Stimulated activated CD8-positive, alpha-beta memory T cell treated with anti-CD3 and anti-CD28 coated beads, Interleukin-4, amount 100 ng/mL, for 48 hours (primary cell): ENCODE data around the gene MARCHF3.
"Not testable (repeated sequence)": the region's sequence is repeated elsewhere in the genome, so short reads cannot be mapped to it uniquely, and the experiment has no call there.

Experiments
- DNase-seq: peaks from one replicate; pipeline ENCODE4 v3.0.0-alpha.2; 2020

The MARCHF3 gene

DNA sequence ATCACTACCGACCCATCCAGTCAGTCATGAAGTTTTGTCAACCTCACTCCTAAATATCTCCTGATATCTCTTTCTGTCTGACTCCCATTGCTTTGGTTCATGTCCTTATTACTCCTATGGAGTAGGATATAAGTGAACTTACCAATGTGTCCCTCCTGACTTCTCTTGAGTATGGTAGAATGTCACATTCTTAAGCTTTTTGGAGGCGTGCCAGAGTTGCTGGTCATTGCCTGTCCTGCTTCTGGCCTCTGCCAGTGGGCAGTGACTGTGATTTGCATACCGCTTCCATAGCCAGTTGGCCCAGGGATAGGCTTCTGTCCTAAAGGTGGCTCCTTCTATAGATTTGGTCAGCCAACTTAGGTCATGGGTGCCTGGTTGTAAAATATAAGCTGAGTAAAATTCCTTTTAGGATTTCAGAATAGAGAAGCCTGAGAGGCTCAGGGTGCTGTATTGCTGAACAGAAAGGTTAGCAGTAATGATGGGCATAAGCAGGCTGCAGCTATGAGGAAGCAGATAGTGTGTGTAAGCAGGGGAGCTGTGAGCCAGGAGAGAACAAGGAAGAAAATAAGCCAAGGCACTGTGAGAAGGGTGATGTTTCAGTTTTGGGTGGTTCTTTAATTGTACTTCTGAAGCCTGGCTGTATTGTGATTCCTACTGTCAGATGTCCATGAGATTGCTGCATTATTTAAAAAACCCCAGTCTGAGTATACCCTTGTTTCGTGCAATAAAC lies 16.1 kb upstream of the MARCHF3 start:
- DNase-seq = no peak

DNA sequence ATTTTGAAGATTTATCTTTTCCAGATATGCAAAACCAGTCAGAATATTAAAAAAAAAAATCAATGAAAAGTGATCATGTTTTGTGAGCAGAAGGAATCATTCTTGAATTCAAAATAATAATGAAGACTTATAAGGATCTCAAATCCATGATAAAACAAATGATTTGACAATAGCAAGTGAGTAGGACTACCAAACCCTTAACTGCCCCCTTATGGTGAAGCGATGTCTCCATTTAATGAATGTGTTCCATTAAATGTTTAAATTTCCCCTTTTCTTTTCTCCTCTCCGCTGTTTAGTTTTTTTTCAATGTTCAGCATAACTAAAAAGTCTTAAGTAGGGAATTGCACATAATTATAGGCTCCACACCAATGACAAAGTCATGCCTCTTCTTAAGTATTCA lies 12.2 kb upstream of the MARCHF3 start:
- DNase-seq = no peak

DNA sequence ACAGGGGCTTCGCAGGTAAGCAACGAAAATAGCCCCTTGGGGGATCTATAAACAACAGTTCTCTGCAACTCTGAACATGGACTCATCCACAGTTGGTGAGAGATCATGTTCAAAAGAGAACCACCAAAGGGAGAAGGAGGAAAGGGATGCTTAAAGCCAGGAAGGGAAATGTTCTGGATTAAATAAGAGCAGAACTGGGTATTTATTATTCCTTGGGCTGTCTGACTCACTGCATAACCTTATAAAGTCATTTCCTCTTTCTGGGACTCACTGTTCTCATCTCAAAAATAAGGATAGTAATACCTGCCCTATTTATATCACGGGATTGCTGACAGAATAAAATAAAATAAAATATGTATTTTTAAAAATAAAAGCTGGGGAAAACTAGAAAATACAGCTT lies 11.2 kb upstream of the MARCHF3 start:
- no peak for DNase-seq

DNA sequence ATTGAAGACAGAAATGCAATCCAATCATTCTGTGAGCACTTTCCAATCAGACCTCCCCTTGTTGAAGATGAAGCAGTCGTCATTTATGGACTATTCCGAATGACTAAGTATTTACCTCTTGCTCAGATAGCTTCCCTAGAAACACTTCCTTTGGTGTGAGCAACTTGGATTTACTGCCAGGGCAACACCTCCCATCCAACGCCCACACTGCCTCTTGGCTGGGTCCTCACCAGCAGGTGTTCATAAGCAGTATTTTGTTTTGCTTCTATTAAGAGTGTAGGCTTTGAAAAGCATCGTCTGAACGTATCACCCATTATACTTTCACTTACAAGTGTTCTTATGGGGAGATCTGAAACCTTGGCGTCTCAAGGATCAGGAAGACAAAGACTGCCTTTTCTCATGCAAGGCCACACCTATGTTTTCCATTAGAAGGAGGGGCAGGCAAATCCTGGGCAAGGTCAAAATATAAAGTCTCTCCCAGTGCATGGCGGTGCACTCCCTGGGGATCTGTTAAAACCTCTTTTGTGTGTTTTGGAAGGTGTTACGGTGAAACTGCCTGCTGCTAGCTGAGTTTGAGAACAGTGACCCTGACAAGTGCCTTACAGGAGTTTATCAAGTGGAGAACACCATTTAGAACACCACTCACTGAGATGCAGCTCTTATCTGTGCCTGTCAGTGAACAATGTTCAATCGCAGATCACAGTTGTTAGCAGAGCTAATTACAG lies 10.6 kb upstream of the MARCHF3 start:
- no peak for DNase-seq

DNA sequence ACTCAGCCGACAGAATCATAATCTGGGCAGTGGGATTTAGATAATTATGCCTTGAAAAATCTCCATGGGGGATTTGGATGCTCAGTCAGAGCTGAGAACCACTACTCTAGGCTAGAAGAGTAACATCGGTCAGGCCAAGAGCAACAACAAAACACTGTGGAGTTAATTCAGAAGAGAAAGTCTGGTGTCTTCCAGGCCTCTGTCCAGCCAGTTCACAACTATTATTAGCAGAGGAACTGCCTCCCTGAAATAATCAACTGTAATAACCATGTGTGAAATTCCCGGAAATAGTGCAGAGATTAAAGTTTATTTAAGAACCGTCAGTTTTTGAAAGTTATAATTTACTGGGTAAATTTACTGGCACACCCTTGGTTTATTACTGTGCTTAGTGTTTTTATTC lies 8.2 kb upstream of the MARCHF3 start:
- DNase-seq = no peak

DNA sequence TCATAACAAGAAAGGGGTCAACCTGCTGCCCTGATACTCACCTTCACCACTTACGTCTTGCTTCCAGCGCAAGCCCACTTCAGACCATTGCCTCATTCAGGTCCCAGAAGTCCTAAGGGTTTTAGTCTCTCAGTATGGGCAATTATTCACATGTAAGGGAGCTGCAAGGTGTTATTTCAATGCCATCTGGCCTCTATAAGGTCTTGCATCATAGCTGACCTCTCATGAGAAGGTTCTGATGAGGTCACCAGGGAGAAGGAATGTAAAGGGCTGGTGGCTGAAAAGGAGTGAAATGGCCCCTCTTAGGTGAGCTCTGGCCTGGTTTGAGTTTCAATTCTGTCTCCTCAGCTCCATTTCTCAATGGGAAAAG lies 1.5 kb upstream of the MARCHF3 start:
- no peak for DNase-seq

DNA sequence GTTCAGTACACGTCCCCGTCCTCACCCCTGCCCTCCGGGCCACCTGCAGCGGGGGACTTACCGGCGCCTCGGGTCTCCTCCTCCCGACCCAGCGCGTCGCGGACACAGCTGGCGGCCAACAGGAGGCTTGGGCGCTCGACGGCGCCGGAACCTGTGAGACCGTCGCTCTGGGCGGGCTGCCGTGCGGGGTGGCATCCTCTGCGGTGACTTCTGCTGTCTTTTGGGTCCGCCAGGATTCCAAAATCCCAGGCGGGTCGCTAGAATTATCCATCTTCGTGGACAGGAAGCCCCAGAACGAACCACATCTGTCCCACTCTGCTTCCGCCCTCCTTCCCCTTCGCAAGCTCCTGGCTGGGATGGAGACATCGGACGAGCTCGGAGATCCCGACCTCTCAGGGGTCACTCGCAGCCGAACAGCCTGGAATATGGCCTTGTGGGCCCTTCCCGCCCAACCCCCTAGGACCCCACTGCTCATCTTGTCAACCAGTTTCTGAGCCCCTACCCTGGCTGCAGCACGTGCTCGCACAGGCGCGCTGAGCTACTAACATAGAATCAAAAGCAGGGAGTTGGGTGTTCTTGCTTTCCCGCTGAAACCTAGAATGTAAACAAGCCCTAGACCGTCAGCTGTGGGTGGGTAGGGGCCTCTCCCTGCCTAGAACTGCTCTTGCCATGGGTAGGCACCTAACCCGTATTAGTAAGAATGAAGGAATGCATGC lies 947 bp upstream of the MARCHF3 start:
- peak; percentile 25 for DNase-seq

DNA sequence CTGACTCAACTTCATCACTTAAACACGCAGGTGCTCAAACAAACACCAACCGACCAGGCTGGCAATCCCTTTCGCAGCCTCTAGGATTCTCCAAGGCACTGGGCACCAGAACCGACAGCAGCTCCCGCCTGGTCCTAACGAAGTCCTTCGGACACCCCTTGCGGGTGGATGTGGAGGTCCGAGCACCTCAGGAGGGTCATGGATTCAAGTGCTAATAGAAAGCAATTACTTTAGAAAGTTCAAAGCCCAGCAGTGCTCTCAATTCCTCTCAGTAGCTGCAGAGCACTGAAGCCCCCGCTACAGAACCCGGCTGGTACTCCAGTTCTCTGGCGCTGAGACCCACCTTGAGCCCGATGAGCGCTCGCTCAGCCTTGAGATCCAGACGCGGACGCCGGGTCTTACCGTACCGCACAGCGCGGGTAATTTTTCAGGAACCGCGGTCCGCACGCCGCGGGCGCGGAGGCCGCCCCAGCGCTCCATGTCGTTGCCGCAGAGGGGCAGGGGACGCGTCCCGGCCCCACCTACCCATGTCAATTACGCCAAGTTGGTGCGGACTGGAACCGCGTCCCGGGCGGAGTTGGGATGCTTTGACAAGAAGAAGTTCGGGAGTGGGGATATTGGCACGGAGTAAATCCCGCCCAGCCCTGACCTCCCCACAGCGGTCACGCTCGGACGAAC lies 638 bp downstream of the MARCHF3 start:
- DNase-seq = peak; percentile 64

DNA sequence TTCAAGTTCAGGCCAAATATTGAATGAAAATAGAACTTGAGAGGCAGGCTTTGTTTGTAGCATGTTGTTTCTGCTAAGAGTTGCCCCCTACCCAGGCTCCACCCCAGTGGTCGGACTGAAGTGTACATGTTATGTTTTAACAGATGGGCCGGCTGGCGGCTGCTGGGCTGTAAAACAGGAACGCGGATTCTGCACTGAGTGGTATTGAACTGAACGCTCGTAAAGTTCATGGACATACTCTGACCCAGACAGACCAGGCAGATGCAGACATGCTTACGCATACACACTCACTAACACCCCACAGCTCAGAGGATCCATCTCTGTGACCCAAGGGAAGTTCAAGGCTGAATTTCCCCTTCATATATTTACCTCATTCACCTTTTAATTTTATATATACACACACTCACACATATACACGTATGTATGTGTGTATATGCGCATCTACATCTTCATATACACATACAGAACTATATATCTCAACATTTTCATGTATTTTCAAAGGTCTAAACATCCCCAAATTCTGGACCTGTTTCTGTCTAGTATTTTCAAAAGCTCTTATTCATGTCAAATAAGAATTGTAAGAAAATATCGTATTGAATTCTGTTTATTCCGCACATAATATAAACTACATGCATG lies 1.4 kb downstream of the MARCHF3 start:
- DNase-seq = no peak

DNA sequence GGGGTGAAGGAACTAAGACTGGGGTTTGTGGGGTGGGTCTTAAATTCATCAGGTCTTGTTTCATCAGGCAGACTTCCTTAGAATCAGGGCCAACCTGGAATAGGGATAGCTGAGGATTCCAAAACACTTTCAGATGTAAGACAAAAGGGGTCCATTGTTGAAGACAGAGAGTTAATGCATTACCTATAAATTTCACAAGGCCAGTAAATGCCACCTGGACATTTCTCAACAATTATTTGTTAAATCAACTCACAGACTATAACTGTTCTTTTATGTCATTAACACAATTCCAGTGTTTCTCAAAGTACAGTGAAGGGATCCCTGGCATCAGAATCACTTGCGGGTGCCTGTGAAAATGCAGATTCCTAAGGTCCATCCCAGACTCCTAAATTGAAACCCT lies 2.8 kb downstream of the MARCHF3 start:
- DNase-seq = no peak

DNA sequence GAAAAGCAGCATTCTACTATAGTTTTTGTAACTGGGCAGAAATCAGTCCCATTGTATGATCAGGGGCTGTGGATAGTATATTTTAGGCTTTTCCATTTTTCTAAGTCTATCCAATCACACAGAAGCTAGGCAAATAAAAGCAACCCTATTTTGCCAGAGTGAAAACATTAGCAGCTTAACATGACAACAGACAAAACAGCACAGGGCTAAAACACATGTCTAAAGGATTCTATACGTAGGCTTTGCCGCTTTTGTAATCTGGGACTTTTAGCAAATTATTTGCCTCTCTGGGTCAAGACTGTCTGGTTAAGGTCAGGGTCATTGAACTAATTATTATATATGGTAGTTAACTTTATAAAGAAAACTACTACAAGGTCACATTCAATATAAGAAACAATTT lies 4.2 kb downstream of the MARCHF3 start:
- DNase-seq = no peak

DNA sequence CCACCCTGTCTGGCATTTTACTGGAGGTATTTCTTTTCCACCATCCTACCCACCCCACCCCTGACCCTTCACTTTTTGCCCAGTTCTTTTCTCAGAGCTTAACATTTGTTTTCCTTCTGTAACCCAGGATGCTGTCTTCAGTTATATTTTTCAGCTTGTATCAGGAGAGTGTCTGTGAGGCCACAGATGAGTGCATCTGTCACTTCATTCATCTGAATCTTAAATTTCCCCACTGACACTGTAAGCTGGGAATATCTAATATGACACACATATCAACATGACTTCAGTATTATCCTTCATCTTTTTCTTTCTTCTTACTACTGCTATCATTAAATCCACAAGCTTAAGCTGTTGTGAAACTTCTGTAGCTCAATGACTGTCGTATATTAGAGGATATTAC lies 4.9 kb downstream of the MARCHF3 start:
- DNase-seq = no peak

DNA sequence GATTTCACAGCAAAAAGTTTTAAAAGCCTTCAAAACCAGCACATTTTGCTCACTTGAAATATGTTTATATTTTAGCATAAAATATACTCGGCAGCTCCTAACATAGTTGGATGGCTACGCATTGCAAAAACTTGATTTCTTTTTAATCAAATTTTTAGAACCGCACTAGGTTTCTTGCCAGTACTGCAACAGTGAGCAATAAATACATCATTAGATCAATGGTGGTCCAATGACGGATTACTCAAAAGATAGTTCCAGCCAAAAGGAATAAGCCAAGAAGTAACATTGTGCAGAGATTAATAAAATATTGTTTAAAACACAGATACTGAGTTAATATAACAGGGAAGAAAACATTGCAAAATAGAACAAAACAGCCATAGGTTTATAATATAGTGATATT lies 5.5 kb downstream of the MARCHF3 start:
- no peak for DNase-seq

DNA sequence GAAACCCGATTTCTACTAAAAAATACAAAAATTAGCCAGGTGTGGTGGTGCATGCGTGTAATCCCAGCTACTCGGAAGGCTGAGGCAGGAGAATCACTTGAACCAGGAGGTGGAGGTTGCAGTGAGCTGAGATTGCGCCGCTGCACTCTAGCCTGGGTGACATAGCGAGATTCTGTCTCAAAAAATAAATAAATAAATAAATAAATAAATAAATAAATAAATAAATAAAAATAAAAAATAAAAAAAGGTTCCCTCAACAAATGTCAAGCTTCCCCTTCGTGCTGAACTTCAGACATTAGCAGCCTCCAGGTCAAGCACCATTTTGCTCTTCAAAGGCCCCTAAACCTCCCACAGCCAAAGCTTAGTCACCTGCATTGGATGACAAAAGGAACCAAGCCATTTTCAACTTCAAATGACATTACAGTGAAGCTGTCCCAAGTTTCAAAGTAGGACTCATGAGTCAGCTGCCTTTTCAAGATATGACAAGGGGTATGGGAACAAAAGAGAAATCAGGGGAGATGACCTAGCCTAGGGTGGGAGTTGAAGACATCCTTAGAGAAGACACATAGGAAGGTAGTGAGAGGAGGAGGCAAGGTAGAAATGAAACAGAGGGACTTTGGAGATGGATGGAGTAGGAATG lies 6.7 kb downstream of the MARCHF3 start:
- DNase-seq = not testable (repeated sequence)

DNA sequence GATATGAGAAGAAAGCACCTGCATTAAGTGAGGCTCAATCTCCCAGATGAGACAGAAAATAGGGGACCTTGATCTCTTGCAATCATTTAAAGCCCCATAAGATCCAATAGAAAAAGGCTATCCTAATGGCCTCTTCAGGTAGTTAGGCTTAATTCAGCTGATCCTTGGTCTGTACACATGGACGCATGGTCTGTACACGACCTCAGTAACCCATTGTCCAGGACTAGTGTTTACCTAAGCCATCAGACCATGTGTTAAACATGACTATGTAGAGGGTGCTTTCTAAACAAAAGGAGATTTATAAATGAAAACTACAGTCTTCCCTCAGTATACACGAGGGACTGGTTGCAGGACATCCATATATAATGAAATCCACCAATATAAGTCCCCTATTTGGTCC lies 7.5 kb downstream of the MARCHF3 start:
- no peak for DNase-seq

DNA sequence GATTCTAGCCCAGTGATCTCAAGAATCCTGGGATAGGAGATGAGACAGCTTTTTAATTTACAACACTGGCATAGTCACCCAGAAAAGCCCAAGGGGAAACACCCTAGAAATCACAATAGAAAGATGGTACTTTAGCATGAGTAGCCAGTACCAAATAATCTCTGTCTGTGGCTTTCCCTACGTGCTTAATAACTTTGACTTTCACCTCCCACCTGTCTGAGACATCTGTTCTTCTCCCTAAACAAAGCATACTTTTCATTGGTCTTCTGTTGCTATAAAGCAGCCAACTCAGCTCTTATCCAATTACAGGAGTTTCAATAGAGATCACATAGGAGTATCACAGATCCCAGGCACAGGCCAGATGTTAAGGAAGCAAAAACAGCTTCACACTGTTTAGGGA lies 10.4 kb downstream of the MARCHF3 start:
- no peak for DNase-seq

DNA sequence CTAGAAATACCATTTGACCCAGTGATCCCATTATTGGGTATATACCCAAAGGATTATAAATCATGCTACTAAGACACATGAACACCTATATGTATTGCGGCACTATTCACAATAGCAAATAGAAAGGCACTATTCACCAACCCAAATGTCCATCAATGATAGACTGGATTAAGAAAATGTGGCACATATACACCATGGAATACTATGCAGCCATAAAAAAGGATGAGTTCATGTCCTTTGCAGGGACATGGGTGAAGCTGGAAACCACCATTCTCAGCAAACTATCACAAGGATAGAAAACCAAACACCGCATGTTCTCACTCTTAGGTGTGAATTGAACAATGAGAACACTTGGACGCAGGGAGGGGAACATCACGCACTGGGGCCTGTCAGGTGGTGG lies 13.6 kb downstream of the MARCHF3 start:
- not testable (repeated sequence) for DNase-seq

DNA sequence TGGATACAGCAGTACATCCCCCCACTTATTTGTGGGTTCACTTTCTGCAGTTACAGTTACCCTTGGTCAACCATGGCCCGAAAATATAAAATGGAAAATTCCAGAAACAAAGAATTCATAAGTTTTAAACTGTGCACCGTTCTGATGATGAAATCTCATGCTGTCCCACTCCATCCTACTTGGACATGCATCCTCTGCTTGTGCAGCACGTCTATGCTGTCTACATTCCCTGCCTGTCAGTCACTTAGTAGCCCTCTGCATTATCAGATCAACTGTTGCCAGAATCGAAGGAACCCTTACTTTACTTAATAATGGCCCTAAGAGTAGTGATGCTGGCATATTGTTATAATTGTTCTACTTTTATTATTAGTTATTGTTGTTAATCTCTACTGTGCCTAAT lies 14.6 kb downstream of the MARCHF3 start:
- DNase-seq = no peak

DNA sequence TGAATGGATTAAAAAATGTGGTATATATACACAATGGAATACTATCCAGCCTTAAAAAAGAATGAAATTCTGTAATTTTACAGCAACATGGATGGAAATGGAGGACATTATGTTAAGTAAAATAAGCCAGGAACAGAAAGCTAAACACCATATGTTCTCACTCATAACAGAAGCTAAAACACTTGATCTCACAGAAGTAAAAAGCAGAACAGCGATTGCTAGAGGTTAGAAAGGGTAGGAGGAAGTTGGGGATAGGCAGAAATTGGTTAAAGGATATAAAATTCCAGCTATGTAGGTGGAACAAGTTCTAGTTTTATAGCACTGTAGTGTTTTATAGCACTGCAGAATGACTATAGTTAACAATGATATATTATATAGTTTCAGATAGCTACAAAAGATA lies 15.8 kb downstream of the MARCHF3 start:
- no peak for DNase-seq

DNA sequence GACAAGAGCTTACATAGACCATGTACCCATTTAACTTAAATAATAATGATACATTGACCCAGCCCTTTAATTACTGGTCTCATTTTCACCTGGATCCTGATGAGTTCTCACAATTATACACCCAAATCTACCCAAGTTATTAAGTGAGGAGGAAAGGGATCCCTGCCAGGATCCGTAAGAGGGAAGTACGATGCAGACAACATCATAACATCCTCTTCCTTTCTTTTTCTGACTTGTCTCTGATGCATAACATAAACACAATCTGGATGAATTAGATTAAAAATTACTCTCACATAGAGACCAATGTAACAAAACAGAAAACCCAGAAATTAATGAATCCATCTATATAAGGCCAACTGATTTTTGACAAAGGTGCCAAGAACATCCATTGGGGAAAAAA lies 17.0 kb downstream of the MARCHF3 start:
- no peak for DNase-seq

DNA sequence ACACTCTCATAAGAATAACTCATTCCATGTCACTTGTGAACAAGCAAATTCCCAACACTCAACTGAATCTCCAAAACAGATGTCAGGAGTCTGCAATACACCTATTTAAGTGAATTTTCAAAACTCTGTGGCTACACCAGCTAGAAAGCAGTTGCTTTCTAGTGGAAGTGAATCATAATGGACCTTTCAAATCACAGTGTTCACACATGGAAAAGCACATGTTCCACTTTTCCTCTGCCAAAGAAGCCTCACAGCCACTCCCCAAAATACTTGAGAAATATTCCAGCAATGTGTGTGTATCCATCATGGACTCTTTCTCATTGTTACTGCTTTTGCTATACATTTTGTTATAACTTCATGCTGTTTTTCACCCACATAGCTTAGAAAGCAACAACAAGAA lies 17.4 kb downstream of the MARCHF3 start:
- DNase-seq = no peak

DNA sequence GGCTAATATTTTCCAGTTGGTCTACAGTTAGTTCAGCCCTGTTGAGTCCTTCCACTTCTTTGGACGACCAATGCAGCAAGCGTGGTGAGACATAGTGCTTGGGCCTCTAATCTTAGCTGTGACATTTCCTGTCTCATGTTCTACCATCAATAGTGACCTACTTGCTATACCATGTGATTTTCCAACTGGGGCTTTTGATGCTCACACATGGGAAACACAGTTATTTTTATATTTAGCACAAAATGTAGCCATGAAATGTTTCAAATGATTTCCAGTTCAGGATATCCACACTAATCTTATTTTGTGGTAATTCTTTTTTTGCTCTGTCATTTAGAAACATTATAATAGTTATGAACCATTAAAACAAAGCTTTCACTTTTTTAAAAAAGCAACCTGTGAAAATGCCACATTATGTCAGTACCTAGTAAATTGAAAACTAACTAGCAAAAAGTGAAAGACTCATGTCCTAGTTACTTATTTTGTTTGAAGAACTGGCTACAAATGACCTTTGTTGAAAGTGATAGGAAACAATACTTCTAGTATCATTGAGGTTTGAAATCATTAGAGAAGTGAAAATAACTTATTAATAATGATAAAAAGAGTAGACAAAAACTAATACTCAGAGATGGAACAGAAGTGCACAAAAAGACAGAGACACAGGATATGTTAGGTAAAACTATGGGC lies 18.3 kb downstream of the MARCHF3 start:
- DNase-seq = no peak
